ENCODE results near the gene SLC34A2. TPM values are rescaled to one million over a fixed set of nuclear protein-coding genes. Genes with fewer than 3 reads are reported as not detected.

Gene SLC34A2
- total RNA-seq, 4 donors from 2014 or later: 2.5 to 7.8 (median 3.8) TPM

DNA sequence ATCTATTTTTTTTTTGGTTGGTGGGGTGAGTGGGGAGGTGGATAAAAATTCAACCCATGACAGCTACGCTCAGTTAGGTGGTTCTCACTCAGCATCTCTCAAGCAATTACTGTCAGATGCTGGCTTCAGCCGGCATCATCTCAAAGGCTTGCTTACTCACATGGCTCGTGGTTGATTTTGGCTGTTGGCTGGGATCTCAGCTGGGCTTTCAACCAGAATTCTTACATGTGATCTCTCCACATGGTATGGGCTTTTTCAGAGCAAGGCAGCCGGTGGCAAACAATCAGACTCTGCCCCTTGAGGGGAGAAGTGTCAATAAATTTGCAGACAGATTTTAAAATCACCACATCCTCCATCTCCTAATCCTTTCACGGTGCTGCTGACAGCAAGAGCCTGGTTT lies 47.2 kb downstream of the SLC34A2 start:
- no peak overlapping the region for H3K27ac ChIP-seq
- H3K36me3 ChIP-seq: no peaks in the 10 kb centered on the region
- H3K4me1 ChIP-seq: no peaks in the 10 kb centered on the region
- TF ChIP-seq, protein P1, sequence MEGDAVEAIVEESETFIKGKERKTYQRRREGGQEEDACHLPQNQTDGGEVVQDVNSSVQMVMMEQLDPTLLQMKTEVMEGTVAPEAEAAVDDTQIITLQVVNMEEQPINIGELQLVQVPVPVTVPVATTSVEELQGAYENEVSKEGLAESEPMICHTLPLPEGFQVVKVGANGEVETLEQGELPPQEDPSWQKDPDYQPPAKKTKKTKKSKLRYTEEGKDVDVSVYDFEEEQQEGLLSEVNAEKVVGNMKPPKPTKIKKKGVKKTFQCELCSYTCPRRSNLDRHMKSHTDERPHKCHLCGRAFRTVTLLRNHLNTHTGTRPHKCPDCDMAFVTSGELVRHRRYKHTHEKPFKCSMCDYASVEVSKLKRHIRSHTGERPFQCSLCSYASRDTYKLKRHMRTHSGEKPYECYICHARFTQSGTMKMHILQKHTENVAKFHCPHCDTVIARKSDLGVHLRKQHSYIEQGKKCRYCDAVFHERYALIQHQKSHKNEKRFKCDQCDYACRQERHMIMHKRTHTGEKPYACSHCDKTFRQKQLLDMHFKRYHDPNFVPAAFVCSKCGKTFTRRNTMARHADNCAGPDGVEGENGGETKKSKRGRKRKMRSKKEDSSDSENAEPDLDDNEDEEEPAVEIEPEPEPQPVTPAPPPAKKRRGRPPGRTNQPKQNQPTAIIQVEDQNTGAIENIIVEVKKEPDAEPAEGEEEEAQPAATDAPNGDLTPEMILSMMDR (IDR thresholded peaks at IDR 0.05): no peak
- TF ChIP-seq POLR2A (IDR thresholded peaks at IDR 0.05) (no peak), EP300 (IDR thresholded peaks at IDR 0.05) (no peak), POLR2AphosphoS5 (IDR thresholded peaks at IDR 0.05) (no peak)
- H3K9me3 ChIP-seq: no peaks in the 10 kb centered on the region
- H3K27me3 ChIP-seq: no peaks in the 10 kb centered on the region
- peak in 1 of 2 donors; percentile 68 for DNase-seq (ENCODE audit: low spot score in 2 of 2)
- H3K4me3 ChIP-seq: no peak overlapping the region
- 40% methylated on average over 5 of the region's 5 CpGs for WGBS

DNA sequence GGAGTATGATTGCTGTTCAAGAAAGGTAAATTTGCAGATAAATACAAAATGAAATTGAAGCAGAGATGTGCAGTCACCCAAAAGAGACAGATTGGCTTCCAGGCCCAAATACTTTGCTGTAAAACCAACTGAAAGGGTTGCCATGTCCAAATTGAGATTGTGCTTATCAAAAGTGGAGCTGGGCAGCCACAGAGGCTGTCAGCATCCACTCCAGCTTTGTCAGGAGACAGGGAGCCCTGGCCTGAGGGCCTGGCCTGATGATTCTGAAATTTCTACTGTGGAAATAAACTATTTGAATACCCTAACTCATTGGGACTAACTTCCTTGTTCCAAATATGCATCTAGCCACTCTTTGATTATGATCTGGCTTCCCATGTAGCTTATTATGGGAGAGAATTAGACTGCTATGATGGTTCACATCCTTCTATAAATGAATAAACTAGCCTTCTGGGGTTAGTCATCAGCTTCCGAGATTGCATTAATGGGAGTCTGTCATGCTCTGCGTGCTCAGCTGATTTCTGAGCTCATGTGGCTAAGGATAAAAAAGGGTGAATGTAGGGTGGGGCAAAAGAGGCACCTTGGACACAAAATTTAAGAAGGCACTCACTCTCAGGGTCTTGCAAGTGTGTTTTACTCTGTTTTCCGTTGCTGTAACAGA lies 48.2 kb downstream of the SLC34A2 start:
- Histone ChIP-seq H3K9me3 (no peaks in the 10 kb centered on the region), H3K27ac (no peak overlapping the region), H3K36me3 (no peaks in the 10 kb centered on the region), H3K4me1 (no peaks in the 10 kb centered on the region), H3K4me3 (no peak overlapping the region), H3K27me3 (no peaks in the 10 kb centered on the region)
- WGBS: 96% methylated on average over 3 of the region's 3 CpGs
- TF ChIP-seq POLR2A (IDR thresholded peaks at IDR 0.05) (no peak), POLR2AphosphoS5 (IDR thresholded peaks at IDR 0.05) (no peak), EP300 (IDR thresholded peaks at IDR 0.05) (no peak)
- TF ChIP-seq, protein P1 (IDR thresholded peaks at IDR 0.05): no peak
- DNase-seq (ENCODE audit: low spot score in 2 of 2): no peak

- no peaks in the 10 kb centered on the region for H3K27me3 ChIP-seq
- no peaks in the 10 kb centered on the region for H3K36me3 ChIP-seq
- H3K4me1 ChIP-seq: no peaks in the 10 kb centered on the region
- H3K9me3 ChIP-seq: no peaks in the 10 kb centered on the region
- no peak for DNase-seq (ENCODE audit: low spot score in 2 of 2)
- 73% methylated on average over 2 of the region's 2 CpGs for WGBS
- H3K4me3 ChIP-seq: no peak overlapping the region
- H3K27ac ChIP-seq: no peak overlapping the region
- TF ChIP-seq, protein P1 (IDR thresholded peaks at IDR 0.05): no peak
- TF ChIP-seq POLR2AphosphoS5 (IDR thresholded peaks at IDR 0.05) (no peak), POLR2A (IDR thresholded peaks at IDR 0.05) (no peak), EP300 (IDR thresholded peaks at IDR 0.05) (no peak)
Observed at GRCh38 chr4:25704516-25704915, 48.9 kb downstream of the SLC34A2 start.

GRCh38 chr4:25710637-25711036 lies 55.0 kb downstream of the SLC34A2 start:
- TF ChIP-seq EP300 (IDR thresholded peaks at IDR 0.05) (no peak), POLR2AphosphoS5 (IDR thresholded peaks at IDR 0.05) (no peak), POLR2A (IDR thresholded peaks at IDR 0.05) (no peak)
- TF ChIP-seq, protein P1 (IDR thresholded peaks at IDR 0.05): no peak
- Histone ChIP-seq H3K4me1 (no peaks in the 10 kb centered on the region), H3K27ac (no peak overlapping the region), H3K9me3 (peaks cover 3% of the 10 kb centered on the region), H3K36me3 (no peaks in the 10 kb centered on the region), H3K4me3 (no peak overlapping the region), H3K27me3 (no peaks in the 10 kb centered on the region)
- no peak for DNase-seq (ENCODE audit: low spot score in 2 of 2)
- 49% methylated on average over 3 of the region's 3 CpGs for WGBS

DNA sequence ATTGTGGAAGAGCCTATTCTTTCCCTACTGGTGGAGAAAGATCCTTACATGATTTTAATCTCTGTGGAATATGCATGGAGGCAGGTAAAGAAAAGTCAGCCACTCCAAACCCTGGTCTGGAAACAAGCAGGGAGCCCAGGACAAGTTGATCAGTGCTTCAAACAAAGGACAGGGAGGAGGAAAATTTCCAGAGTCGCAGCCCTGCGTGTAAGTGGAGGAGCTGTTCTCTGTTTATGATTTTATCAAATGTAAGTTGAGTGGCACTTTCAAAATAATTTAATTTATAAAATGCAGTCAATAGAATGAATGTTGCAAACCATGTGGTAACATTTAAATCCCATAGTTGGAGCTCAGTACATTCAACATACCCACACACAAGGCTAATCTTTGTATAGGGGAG lies 57.0 kb downstream of the SLC34A2 start:
- H3K4me3 ChIP-seq: no peak overlapping the region
- no peaks in the 10 kb centered on the region for H3K27me3 ChIP-seq
- no peaks in the 10 kb centered on the region for H3K36me3 ChIP-seq
- H3K9me3 ChIP-seq: peaks cover 3% of the 10 kb centered on the region
- H3K27ac ChIP-seq: no peak overlapping the region
- no peak for TF ChIP-seq POLR2AphosphoS5 (IDR thresholded peaks at IDR 0.05)
- TF ChIP-seq EP300 (IDR thresholded peaks at IDR 0.05): no peak
- TF ChIP-seq, protein P1 (IDR thresholded peaks at IDR 0.05): no peak
- no peak for TF ChIP-seq POLR2A (IDR thresholded peaks at IDR 0.05)
- DNase-seq (ENCODE audit: low spot score in 2 of 2): no peak
- WGBS: 90% methylated on average over 2 of the region's 2 CpGs
- no peaks in the 10 kb centered on the region for H3K4me1 ChIP-seq

All from suprapubic skin (tissue), 4 donors.